HEK293T (cell line): ENCODE results near the gene NDUFAF8.

Experiments
- CTCF ChIA-PET: fragments of 350-600 bp; formaldehyde crosslinking; extraction: SDS; loops from one replicate; lab custom pipeline; 2021; ENCODE audit warnings: antibody characterized with exemption, inconsistent platforms; lab: Yijun Ruan, JAX
- POLR2A ChIA-PET: fragments of 350-600 bp; formaldehyde crosslinking; extraction: SDS; loops from one replicate; lab custom pipeline; 2020; ENCODE audit warnings: antibody characterized with exemption, inconsistent platforms; lab: Yijun Ruan, JAX
- DNase-seq: peaks from one replicate; pipeline ENCODE4 v3.0.0; 2012; ENCODE audit warnings: mixed read lengths; ENCODE audit errors: extremely low spot score
- ARNT ChIP-seq: fragments of 450-650 bp; IDR thresholded peaks from 2 replicates; pipeline ENCODE4 v1.6.1; 2017; ENCODE audit warnings: mild to moderate bottlenecking
- BHLHE40 ChIP-seq: fragments of 450-650 bp; IDR thresholded peaks from 2 replicates; pipeline ENCODE4 v1.6.1; 2016; ENCODE audit warnings: mild to moderate bottlenecking, moderate library complexity, borderline replicate concordance
- CTBP1 ChIP-seq: fragments of 450-650 bp; IDR thresholded peaks from 2 replicates; pipeline ENCODE4 v1.6.1; 2016; ENCODE audit warnings: borderline replicate concordance
- ELF4 ChIP-seq: fragments of 450-650 bp; IDR thresholded peaks from 2 replicates; pipeline ENCODE4 v1.6.1; 2017; ENCODE audit warnings: antibody characterized with exemption
- FOXA1 ChIP-seq: fragments of 450-650 bp; IDR thresholded peaks from 2 replicates; pipeline ENCODE4 v1.6.1; 2016; ENCODE audit warnings: mild to moderate bottlenecking
- FOXK2 ChIP-seq: fragments of 450-650 bp; IDR thresholded peaks from 2 replicates; pipeline ENCODE4 v1.6.1; 2016; ENCODE audit warnings: mild to moderate bottlenecking
- FOXM1 ChIP-seq: fragments of 450-650 bp; IDR thresholded peaks from 2 replicates; pipeline ENCODE4 v1.6.1; 2017; ENCODE audit warnings: mild to moderate bottlenecking, borderline replicate concordance
- HDGF ChIP-seq: fragments of 450-650 bp; IDR thresholded peaks from 2 replicates; pipeline ENCODE4 v1.6.1; 2017; ENCODE audit warnings: antibody characterized with exemption, borderline replicate concordance
- L3MBTL2 ChIP-seq: fragments of 450-650 bp; conservative IDR thresholded peaks from 2 replicates; pipeline ENCODE4 v1.6.1; 2016; ENCODE audit warnings: mild to moderate bottlenecking
- LEF1 ChIP-seq: fragments of 450-650 bp; IDR thresholded peaks from 2 replicates; pipeline ENCODE4 v1.6.1; 2017; ENCODE audit warnings: mild to moderate bottlenecking, borderline replicate concordance
- NFRKB ChIP-seq: fragments of 450-650 bp; IDR thresholded peaks from 2 replicates; pipeline ENCODE4 v1.6.1; 2016; ENCODE audit warnings: mild to moderate bottlenecking, moderate library complexity
- SP1 ChIP-seq: fragments of 450-650 bp; IDR thresholded peaks from 2 replicates; pipeline ENCODE4 v1.6.1; 2017
- SUZ12 ChIP-seq: fragments of 450-650 bp; IDR thresholded peaks from 2 replicates; pipeline ENCODE4 v1.6.1; 2016; ENCODE audit warnings: mild to moderate bottlenecking
- TARDBP ChIP-seq: fragments of 450-650 bp; IDR thresholded peaks from 2 replicates; pipeline ENCODE4 v1.6.1; 2016
- ZNF384 ChIP-seq: fragments of 450-650 bp; IDR thresholded peaks from 2 replicates; pipeline ENCODE4 v1.6.1; 2016
- TF ChIP-seq, protein P1 (sequence below): fragments of 450-650 bp; IDR thresholded peaks from 2 replicates; pipeline ENCODE4 v1.6.1; 2016

The NDUFAF8 gene

DNA sequence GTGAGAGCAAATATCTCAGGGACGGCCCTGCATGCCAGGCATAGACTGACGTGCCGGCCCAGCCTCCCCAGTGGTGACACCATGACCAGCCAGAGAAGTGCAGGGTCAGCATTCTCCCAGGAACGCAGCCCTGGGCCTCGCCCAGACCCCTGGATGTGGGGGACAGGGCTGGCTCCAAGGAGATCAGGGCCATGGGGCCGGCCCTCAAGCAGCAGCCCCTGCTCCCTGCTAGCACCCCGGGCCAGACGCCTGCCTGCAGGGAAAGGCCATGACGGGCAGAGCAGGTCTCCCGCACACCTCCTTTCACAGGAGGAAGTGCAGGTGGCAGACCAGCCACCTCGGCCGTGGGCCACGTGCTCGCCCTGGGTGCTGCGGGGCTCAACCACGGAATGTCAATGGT, 9.5 kb downstream of the NDUFAF8 start:
- POLR2A ChIA-PET: no interaction called here
- DNase-seq: no peak
- TF ChIP-seq ELF4: no peak
- TF ChIP-seq FOXM1: no peak
- no peak for TF ChIP-seq L3MBTL2
- TF ChIP-seq LEF1: no peak
- no peak for TF ChIP-seq SUZ12
- TF ChIP-seq CTBP1: no peak
- TF ChIP-seq BHLHE40: no peak
- TF ChIP-seq FOXA1: no peak
- CTCF ChIA-PET: no interaction called here

DNA sequence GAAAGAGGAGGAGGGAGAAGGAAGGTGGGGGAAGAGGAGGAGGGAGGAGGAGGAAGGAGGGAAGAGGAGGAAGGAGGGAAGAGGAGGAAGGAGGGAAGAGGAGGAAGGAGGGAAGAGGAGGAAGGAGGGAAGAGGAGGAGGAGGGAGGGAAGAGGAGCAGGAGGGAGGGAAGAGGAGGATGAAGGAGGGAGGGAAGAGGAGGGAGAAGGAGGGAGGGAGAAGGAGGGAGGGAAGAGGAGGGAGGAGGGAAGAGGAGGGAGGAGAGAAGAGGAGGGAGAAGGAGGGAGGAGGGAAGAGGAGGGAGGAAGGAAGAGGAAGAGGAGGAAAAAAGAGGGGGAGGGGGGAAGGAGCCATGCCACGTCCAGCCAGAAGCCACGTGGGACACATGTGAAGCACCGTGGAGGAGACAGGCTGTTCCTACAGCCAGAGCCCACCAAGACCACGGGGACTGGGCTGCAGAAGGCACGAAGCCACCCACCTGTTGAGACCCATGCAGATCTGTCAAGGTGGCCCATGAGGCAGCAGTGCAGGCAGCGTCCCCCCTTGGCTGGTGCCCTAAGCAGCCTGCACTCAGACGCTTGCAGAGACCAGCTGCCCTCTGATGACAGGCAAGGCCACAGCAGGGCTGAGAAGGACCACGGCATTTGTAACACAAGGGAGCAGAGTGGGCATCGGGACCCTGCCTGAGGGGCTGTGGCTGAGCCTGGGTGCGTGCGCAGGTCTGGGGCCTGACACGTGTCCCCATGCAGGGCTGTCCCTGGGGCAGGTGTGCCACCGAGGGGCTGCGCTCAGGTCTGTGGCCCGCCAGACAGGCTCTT, 10.3 kb downstream of the NDUFAF8 start:
- ChIA-PET POLR2A (no interaction called here), CTCF (no interaction called here)
- DNase-seq: no peak
- TF ChIP-seq FOXA1 (no peak), FOXK2 (no peak), BHLHE40 (no peak), ZNF384 (no peak), L3MBTL2 (no peak), NFRKB (no peak), FOXM1 (no peak), SP1 (no peak), SUZ12 (no peak), ELF4 (no peak), LEF1 (no peak), TARDBP (no peak), HDGF (no peak), ARNT (no peak), CTBP1 (no peak)
- TF ChIP-seq, protein P1, sequence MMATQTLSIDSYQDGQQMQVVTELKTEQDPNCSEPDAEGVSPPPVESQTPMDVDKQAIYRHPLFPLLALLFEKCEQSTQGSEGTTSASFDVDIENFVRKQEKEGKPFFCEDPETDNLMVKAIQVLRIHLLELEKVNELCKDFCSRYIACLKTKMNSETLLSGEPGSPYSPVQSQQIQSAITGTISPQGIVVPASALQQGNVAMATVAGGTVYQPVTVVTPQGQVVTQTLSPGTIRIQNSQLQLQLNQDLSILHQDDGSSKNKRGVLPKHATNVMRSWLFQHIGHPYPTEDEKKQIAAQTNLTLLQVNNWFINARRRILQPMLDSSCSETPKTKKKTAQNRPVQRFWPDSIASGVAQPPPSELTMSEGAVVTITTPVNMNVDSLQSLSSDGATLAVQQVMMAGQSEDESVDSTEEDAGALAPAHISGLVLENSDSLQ: no peak

DNA sequence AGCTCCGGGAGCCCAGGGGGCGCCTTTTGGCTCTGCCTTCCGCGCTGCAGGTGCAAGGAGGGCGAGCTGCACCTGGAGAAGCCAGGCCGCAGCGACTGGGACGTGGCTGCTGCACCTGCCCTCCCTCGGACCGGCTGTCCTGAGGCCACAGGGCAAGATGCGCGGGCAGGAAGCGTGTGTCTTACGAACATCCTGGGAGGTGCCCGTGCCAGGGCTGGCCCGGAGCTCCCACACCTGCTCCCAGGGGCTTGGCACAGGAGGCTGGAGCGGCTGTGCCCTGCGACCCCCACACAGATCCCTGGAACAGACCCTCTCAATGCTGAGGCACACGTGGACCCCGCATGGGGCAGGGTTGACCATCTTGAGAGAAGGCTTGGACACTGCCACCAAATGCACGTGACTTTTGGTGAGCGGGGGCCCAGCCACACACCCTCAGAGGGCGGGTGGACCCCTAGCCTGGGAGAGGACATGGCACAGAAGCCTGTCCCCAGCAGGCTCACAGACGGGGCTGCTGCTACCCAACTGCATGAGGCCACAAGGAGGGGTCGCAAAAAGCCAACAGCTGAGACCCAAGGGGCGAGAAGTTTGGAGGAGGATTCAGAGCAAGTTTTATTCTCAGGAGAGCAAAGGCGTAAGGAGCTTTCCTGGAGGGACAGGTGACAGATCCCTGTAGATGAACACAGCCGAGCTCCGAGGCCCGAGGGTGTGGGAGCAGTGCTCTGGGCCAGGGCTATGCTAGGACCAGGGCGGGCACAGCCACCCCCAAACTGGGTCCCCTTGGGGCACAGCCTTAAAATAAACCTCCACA, 11.4 kb downstream of the NDUFAF8 start:
- no peak for DNase-seq
- POLR2A ChIA-PET: no interaction called here
- CTCF ChIA-PET: interaction anchor here (0.7 kb wide), 1 partner anchor 234 kb away, joined by 3 read pairs; no protein-coding TSS in a partner anchor
- TF ChIP-seq ARNT (no peak), FOXA1 (no peak), CTBP1 (no peak), FOXK2 (no peak), ZNF384 (no peak), ELF4 (no peak), LEF1 (no peak), FOXM1 (no peak), SUZ12 (no peak)
- TF ChIP-seq, protein P1: no peak

DNA sequence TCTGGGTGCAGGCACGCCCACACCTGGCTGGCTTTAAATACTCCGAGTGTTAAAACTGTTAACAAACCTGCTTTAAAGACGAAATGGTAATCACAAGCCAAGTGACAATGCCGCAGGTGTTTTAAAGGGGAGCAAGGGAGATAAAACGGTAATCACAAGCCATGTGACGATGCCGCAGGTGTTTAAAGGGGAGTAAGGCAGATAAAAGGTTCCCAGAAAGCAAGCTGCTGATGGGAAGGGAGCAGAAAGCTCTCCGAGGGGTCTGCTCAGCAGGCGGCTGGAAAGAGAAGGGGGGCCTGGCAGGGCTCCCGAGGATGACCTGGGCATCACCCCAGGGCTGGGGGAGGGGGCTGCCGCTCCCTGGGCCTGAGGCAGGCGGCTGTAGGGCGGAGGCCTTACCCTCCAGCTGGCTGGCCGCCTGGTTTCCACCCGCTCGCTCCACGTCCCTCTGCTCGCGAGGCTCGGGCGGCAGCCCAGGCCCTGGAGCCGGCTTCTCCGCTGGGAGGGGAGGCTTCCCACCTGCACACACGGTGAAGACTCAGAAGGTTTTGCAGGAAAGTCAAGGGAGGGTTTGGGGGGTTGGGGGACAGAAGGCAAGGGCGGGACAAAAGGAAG, 12.1 kb downstream of the NDUFAF8 start:
- TF ChIP-seq SP1: no peak
- TF ChIP-seq ZNF384: no peak
- TF ChIP-seq CTBP1: no peak
- TF ChIP-seq FOXK2: no peak
- TF ChIP-seq, protein P1: no peak
- no peak for TF ChIP-seq SUZ12
- no peak for TF ChIP-seq FOXM1
- no peak for TF ChIP-seq HDGF
- no peak for TF ChIP-seq BHLHE40
- TF ChIP-seq NFRKB: no peak
- no peak for TF ChIP-seq LEF1
- TF ChIP-seq FOXA1: no peak
- no peak for TF ChIP-seq ARNT
- no peak for TF ChIP-seq TARDBP
- no peak for TF ChIP-seq L3MBTL2
- TF ChIP-seq ELF4: no peak
- CTCF ChIA-PET: no interaction called here
- no peak for DNase-seq
- POLR2A ChIA-PET: no interaction called here

DNA sequence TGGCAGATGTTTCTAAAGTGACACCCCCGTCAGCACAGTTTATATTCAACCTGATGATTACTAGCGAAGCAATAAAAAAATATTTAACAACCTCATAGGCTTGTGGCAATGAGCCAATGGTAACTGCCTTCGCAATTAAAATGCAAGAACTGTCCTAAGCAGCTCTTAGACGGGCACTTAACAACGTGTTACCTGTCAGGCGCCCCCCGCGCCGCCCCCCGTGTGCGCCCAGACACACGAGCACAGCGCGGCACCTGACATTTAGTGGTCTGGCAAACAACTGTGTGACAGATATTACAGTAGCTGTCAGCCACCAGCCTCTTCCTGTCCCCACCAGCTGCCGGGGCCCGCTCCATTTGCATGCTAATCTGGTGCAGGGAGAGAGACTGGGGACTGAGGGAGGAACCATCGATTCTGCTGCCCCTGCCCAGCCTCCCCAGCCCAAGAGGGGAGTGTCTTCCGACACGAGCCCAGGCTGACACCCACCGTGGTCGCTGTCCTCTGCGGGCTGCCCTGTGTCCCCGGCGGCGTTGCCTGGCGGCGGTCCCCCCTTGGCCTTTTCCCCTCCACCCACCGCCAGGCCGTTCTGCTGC, 12.7 kb downstream of the NDUFAF8 start:
- POLR2A ChIA-PET: interaction anchor here (1.6 kb wide), 1 partner anchor 237 kb away, joined by 3 read pairs; no protein-coding TSS in a partner anchor
- CTCF ChIA-PET: interaction anchor here (1.3 kb wide), 1 partner anchor 38 kb away, joined by 3 read pairs; no protein-coding TSS in a partner anchor
- DNase-seq: no peak
- no peak for TF ChIP-seq FOXM1
